Upper lobe of left lung (tissue), 6 donors: ENCODE measurements around the gene SVEP1. TPM values are rescaled to one million over a fixed set of nuclear protein-coding genes. Genes with fewer than 3 reads are reported as not detected.

ENCODE experiments used
- ATAC-seq, 2 donors: fragments of 200-7000 bp; cut with Tn5 transposase; one replicate each; pipeline ENCODE4 v1.9.1; 2022; ENCODE audit warnings: mild to moderate bottlenecking in 2 of 2, moderate library complexity in 2 of 2; ENCODE audit not compliant: low FRiP score in 2 of 2
- DNase-seq, 2 donors: peaks; one replicate each; pipeline ENCODE4 v3.0.0-alpha.2; 2019 to 2020
- H3K27ac ChIP-seq, 4 donors: fragments of 200-600 bp; sonication (generic); one replicate each; pipeline ENCODE4 v1.5.1; 2016 to 2019
- H3K27me3 ChIP-seq, 4 donors: fragments of 200-600 bp; sonication (generic); one replicate each; pipeline ENCODE4 v1.5.1; 2017 to 2019
- H3K36me3 ChIP-seq, 4 donors: fragments of 200-600 bp; sonication (generic); one replicate each; pipeline ENCODE4 v1.5.1; 2016 to 2019
- H3K4me1 ChIP-seq, 4 donors: fragments of 200-600 bp; sonication (generic); one replicate each; pipeline ENCODE4 v1.5.1; 2018 to 2019
- H3K4me3 ChIP-seq, 4 donors: fragments of 200-600 bp; sonication (generic); one replicate each; pipeline ENCODE4 v1.5.1; 2017 to 2019; ENCODE audit warnings: mild to moderate bottlenecking in 2 of 4, moderate library complexity in 1 of 4
- H3K9me3 ChIP-seq, 4 donors: fragments of 200-600 bp; sonication (generic); one replicate each; pipeline ENCODE4 v1.5.1; 2018 to 2019
- EP300 ChIP-seq, 4 donors: sonication (generic); formaldehyde crosslinking; IDR thresholded peaks; one replicate each; pipeline ENCODE4 v1.5.1; 2017; ENCODE audit warnings: antibody characterized with exemption in 4 of 4, control low read depth in 2 of 4
- POLR2A ChIP-seq, 4 donors: fragments of 450-650 bp; IDR thresholded peaks; one replicate each; pipeline ENCODE4 v1.5.1; 2016 to 2017; ENCODE audit warnings: antibody characterized with exemption in 4 of 4, mild to moderate bottlenecking in 2 of 4
- POLR2AphosphoS5 ChIP-seq, 2 donors: sonication (generic); formaldehyde crosslinking; IDR thresholded peaks; one replicate each; pipeline ENCODE4 v1.5.1; 2017; ENCODE audit warnings: antibody characterized with exemption in 2 of 2
- WGBS, 2 donors: methylation state at CpG; one replicate each; pipeline ENCODE4 v1.1.5; 2017 to 2018; 5-methylcytosine and 5-hydroxymethylcytosine counted together
- total RNA-seq, 6 donors: library from RNA; depleted of rRNA in 4 of 6; stranded (reverse); fragments of >200 nt in 4 of 6; gene quantifications; one replicate each; pipeline versions ENCODE4 v1.1.0 to v1.2.1, GENCODE V29; 2016 to 2021
- TF ChIP-seq, protein P1 (sequence below), 6 experiments: fragments of 450-650 bp in 4 of 6; fragments of 200-600 bp in 2 of 6; sonication (generic) in 2 of 6; IDR thresholded peaks; one replicate each; pipeline ENCODE4 v1.5.1; 2016 to 2019; ENCODE audit warnings: antibody characterized with exemption in 6 of 6
- donor health status: DM: no; HTN: no; CAD: no; lungs with moderate emphysema.
- donor health status: DM: no; HTN: yes; CAD: no; lungs with severe emphysema.

SVEP1 gene
- total RNA-seq, 6 donors from 2014 or later, result 25.4 to 54.5 (median 33.0) TPM

DNA sequence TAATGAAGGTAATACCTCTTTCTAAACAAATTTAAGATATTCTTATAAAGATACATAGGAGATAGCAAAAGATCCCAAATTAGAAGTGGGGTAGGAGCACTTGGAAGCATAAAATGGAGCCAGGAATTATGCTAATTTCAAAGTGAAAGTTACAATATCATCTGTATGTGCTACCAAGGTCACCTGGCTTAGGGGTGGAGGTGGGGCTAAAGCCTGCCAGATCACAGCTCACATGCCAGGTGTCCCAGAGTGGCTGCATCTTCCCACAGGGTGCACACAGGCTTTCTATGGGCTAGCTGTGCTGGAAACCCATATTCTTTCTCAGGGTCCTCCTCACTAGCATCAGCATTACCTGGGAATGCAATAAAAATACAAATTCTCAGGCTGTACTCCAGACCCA, 123.7 kb downstream of the SVEP1 start:
- no peaks in the 10 kb centered on the region for H3K36me3 ChIP-seq
- H3K9me3 ChIP-seq, result no peaks in the 10 kb centered on the region
- TF ChIP-seq POLR2AphosphoS5 (IDR thresholded peaks at IDR 0.05) (no peak), EP300 (IDR thresholded peaks at IDR 0.05) (no peak), POLR2A (IDR thresholded peaks at IDR 0.05) (no peak)
- TF ChIP-seq, protein P1, sequence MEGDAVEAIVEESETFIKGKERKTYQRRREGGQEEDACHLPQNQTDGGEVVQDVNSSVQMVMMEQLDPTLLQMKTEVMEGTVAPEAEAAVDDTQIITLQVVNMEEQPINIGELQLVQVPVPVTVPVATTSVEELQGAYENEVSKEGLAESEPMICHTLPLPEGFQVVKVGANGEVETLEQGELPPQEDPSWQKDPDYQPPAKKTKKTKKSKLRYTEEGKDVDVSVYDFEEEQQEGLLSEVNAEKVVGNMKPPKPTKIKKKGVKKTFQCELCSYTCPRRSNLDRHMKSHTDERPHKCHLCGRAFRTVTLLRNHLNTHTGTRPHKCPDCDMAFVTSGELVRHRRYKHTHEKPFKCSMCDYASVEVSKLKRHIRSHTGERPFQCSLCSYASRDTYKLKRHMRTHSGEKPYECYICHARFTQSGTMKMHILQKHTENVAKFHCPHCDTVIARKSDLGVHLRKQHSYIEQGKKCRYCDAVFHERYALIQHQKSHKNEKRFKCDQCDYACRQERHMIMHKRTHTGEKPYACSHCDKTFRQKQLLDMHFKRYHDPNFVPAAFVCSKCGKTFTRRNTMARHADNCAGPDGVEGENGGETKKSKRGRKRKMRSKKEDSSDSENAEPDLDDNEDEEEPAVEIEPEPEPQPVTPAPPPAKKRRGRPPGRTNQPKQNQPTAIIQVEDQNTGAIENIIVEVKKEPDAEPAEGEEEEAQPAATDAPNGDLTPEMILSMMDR (IDR thresholded peaks at IDR 0.05), result no peak
- no peak overlapping the region for H3K27ac ChIP-seq
- H3K4me1 ChIP-seq, result no peaks in the 10 kb centered on the region
- ATAC-seq (no peak), DNase-seq (no peak)
- H3K4me3 ChIP-seq, result no peak overlapping the region
- no peaks in the 10 kb centered on the region for H3K27me3 ChIP-seq

DNA sequence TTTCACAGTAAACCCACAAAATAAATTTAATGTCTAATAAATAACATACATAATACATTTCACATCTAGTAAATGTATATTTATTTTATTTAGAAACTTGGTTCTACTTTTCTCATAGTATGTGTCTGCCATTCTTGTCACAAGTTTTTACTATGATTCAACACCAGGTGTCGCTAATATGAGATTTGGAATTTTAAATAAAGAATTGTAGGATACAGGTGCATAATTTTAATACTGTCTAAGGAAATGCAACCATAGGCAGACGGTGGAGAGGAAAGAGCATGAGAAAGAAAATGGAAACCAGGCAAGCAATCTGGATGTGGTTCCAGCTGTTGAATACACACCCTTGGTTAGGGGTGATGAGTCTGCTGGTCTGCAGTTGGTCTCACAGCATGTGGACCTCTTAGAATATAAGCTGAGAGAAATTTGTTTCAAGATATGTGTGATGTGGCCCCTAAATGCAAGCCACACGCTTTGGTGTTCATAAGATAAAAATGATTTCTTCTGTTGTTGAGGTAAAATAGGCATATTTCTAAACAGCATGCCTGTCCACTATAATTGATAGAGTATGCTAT, 127.2 kb downstream of the SVEP1 start:
- Histone ChIP-seq H3K4me3 (no peak overlapping the region), H3K36me3 (no peaks in the 10 kb centered on the region), H3K27ac (no peak overlapping the region), H3K27me3 (no peaks in the 10 kb centered on the region), H3K9me3 (no peaks in the 10 kb centered on the region), H3K4me1 (no peaks in the 10 kb centered on the region)
- DNase-seq (no peak), ATAC-seq (no peak)
- TF ChIP-seq POLR2AphosphoS5 (IDR thresholded peaks at IDR 0.05), result no peak
- TF ChIP-seq POLR2A (IDR thresholded peaks at IDR 0.05), result no peak
- TF ChIP-seq, protein P1 (IDR thresholded peaks at IDR 0.05), result peak in 1 of 6 experiments; percentile 21
- TF ChIP-seq EP300 (IDR thresholded peaks at IDR 0.05), result no peak
- WGBS, 2 donors, result 16 to 34% methylated on average over 3 of the region's 3 CpGs

DNA sequence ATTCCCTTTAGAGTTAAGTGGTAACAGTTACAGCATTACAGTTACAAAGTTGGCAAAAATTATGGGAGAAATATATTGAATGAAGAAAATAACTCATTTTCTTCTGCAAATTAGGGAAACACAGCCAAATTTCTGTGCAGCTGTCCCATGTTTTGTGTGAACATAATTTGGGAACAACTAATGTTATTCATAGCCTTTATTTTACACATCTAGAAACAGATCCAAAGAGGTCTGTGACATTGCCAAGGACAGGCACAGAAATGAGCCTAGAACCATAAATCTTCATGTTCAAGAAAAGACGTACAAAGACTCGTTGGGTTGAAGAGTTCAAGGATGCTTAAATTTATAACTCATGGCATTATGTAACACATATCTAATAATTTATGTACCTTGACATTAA, 127.8 kb downstream of the SVEP1 start:
- ATAC-seq (no peak), DNase-seq (no peak)
- no peaks in the 10 kb centered on the region for H3K4me1 ChIP-seq
- TF ChIP-seq, protein P1 (IDR thresholded peaks at IDR 0.05), result no peak
- no peak for TF ChIP-seq POLR2A (IDR thresholded peaks at IDR 0.05)
- no peak for TF ChIP-seq POLR2AphosphoS5 (IDR thresholded peaks at IDR 0.05)
- TF ChIP-seq EP300 (IDR thresholded peaks at IDR 0.05), result no peak
- H3K4me3 ChIP-seq, result no peak overlapping the region
- 41 to 53% methylated on average over 2 of the region's 2 CpGs for WGBS, 2 donors
- no peaks in the 10 kb centered on the region for H3K9me3 ChIP-seq
- H3K36me3 ChIP-seq, result no peaks in the 10 kb centered on the region
- no peak overlapping the region for H3K27ac ChIP-seq
- no peaks in the 10 kb centered on the region for H3K27me3 ChIP-seq

DNA sequence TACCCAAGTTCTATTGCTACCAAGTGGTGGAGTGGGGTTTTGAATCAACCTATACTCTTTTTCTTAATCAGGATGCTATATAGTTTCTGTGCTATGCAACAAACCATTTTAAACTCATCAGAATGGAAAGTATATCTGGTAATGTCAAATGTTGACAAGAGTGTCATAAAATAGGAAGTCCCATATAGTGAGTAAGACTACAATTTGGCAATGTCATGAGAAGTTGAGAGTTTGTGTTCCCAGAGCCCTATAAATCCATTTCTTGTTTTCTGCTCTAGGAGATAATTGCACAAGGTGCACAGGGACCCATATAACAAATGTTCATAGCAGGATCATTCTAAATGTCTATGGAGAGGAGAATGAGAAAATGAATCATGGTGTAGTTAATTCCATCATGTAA, 132.1 kb downstream of the SVEP1 start:
- H3K4me3 ChIP-seq, result no peak overlapping the region
- DNase-seq (no peak), ATAC-seq (no peak)
- H3K27ac ChIP-seq, result no peak overlapping the region
- no peaks in the 10 kb centered on the region for H3K27me3 ChIP-seq
- no peak for TF ChIP-seq POLR2AphosphoS5 (IDR thresholded peaks at IDR 0.05)
- TF ChIP-seq, protein P1 (IDR thresholded peaks at IDR 0.05), result no peak
- TF ChIP-seq POLR2A (IDR thresholded peaks at IDR 0.05), result no peak
- TF ChIP-seq EP300 (IDR thresholded peaks at IDR 0.05), result no peak
- H3K36me3 ChIP-seq, result no peaks in the 10 kb centered on the region
- H3K4me1 ChIP-seq, result no peaks in the 10 kb centered on the region
- peaks cover 0 to 3% (median 0%) of the 10 kb centered on the region in 4 donors for H3K9me3 ChIP-seq

DNA sequence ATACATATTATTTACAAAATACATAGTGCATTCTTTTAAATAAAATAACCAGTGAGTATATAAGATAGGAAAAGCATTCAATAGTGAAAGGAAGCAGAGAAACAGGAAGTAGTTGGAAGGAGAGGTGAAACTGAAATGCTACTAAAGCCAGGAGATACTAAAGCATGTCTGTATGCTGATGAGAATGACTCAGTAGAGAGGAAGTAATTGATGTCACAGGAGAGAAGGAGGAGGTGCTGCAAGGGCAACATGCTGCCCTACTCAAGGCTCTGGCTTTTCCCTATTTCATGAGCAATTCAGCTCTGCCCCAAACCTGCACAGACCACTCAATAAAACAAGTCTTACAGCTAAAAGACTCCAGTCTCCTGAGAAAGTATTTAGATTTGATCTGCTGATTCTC, 133.4 kb downstream of the SVEP1 start:
- ATAC-seq (no peak), DNase-seq (no peak)
- Histone ChIP-seq H3K4me3 (no peak overlapping the region), H3K27ac (no peak overlapping the region), H3K4me1 (no peaks in the 10 kb centered on the region), H3K27me3 (no peaks in the 10 kb centered on the region), H3K9me3 (peaks cover 0 to 3% (median 0%) of the 10 kb centered on the region in 4 donors), H3K36me3 (no peaks in the 10 kb centered on the region)
- TF ChIP-seq, protein P1 (IDR thresholded peaks at IDR 0.05), result no peak
- TF ChIP-seq EP300 (IDR thresholded peaks at IDR 0.05) (no peak), POLR2A (IDR thresholded peaks at IDR 0.05) (no peak), POLR2AphosphoS5 (IDR thresholded peaks at IDR 0.05) (no peak)
